GM18909 (cell line): ENCODE results near the gene SAG.

Experiments
- ATAC-seq: cut with Tn5 transposase; IDR thresholded peaks from one replicate; pipeline ENCODE4 v1.9.1; 2021; ENCODE audit warnings: mild to moderate bottlenecking; ENCODE audit not compliant: unreplicated experiment, poor library complexity

SAG gene

DNA sequence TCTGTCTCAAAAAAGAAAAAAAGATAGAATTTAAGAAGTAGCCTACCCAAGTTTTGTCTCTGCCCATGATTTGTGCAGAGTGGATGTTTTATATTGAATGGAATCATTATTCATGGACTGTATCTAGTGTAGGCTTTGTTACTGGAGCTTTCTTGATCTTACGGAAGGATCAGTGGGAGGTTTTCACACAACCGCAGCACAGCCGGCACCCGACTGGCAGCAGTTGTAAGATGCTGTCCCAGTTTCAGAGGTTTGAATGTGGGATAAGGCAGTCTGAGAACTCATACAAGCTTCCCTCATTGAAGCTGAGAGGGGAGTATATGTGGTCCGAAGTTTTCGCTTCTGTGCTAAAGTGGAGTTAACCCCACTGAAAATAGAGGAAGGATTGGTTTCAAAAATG is 19.7 kb upstream of the SAG start:
- no peak for ATAC-seq

DNA sequence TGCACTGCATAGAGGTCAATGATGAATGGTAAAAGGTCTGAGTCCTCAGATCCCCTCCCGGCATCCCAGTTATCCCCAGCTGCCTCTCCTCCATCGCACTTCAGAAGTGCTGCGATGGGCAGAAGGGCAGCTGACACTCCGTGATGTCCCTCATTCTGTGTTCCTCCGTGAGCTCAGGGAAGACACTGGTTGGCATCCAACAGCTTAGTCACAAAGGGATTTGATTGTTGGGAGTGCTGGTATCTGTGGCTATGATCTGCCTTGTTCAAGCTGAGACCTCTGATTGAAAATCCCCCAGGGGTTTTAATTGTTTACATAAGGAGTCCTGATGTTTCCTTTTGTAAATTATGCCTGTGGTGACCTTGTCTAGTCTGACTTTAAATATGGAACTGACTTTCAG is 19.0 kb upstream of the SAG start:
- ATAC-seq: no peak

DNA sequence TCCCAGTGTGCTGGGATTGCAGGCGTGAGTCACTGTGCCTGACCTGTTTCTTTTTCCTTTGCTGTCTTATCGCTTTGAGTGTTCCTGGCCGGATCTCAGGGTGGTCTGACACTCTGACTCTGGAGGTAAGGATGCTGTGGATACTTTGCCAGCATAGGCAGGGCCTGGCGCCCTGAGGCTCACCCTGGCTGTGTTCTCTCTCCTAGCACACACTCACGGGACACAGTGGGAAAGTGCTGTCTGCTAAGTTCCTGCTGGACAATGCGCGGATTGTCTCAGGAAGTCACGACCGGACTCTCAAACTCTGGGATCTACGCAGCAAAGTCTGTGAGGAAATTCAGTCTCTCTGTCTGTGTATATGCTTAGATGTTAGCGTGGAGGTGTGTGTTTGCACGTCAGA is 18.0 kb upstream of the SAG start:
- no peak for ATAC-seq

DNA sequence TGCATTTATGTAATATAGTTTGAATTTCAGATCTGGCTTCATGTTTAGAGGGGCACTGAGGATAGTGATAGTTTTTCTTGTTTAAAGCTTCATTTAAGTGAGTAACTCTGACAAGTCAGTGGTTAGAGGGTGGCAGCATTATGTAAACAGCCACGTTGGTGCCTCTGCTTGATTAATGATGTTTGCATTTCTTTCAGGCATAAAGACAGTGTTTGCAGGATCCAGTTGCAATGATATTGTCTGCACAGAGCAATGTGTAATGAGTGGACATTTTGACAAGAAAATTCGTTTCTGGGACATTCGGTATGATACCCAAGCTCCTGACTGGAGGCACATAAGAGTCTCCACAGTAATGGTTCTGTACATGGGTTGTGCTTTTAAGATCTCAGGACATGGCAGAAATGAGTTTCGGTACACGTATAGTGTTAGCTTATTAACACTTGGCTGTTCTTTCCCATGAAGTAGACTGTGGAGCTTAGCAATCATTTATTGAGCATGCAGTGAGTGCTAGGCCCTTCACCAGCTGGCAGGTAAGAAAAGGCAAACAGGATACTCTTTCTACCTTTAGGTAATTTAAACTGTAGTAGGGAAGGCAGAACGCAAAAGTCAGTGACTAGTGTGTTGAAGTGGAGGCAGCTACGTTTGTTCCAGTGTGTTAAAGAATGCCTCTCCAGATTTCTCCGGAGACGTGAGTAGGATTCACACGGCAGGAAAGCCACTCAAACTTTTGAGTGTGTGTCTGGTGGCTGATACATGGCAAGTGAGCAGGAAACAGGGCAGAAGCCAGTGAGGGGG is 17.4 kb upstream of the SAG start:
- no peak for ATAC-seq

DNA sequence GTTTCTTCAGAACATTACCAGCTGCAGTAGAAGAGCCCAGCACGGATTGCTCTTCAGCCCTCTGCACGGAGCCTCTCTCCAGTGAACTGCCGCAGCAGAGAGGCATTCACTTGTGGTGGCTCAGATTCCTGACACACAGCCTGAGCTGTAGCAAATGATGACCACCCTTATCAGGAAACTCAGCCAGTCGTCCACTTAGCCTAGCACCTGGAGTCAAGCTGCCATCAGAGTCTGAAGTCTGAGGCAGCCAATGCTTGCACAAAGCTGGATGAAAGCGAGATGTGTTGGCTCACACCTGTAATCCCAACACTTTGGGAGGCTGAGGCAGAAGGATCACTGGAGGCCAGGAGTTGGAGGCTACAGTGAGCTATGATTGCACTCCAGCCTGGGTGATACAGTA is 11.7 kb upstream of the SAG start:
- no peak for ATAC-seq

GRCh38 chr2:233297076-233297475 is 10.5 kb upstream of the SAG start:
- no peak for ATAC-seq

- no peak for ATAC-seq
These were observed 7.2 kb upstream of the SAG start for GRCh38 chr2:233300401-233300800.

GRCh38 chr2:233301248-233301647 is 6.4 kb upstream of the SAG start:
- no peak for ATAC-seq

DNA sequence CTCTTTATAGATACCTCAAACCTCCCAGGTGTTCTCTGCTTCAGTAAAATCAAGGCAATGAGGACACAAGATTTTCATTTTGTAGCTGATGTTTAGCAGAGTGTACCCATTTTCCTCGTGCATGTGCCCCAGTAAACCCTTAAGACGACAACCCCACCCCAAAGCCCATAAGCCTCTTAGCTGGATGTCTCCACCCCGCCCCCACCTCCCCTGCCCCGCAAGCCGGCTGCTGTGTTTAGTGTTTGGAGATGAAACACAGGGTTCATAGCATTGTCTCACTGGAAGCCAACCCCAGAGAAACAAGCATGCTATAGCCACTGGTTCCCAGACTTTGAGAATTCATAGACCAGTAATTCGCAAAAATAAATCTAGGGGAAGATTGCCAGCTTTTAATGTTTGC is 5.8 kb upstream of the SAG start:
- no peak for ATAC-seq

DNA sequence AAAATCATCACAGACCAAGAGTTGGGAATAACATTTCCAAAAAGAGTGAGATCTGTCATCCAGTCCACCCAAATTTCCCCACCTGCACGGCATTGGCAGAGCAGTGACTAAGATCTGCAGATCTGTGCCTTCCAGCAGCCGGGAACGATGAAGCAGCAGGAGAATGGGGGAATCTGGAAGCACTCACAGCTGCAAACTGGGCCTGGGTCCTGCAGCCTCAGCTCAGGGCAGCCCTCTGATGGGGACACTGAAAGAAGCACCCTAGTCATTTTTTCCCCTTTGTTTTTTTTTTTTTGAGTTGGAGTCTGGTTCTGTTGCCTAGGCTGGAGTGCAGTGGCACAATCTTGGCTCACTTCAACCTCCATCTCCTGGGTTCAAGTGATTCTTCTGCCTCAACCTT is 4.4 kb upstream of the SAG start:
- no peak for ATAC-seq

DNA sequence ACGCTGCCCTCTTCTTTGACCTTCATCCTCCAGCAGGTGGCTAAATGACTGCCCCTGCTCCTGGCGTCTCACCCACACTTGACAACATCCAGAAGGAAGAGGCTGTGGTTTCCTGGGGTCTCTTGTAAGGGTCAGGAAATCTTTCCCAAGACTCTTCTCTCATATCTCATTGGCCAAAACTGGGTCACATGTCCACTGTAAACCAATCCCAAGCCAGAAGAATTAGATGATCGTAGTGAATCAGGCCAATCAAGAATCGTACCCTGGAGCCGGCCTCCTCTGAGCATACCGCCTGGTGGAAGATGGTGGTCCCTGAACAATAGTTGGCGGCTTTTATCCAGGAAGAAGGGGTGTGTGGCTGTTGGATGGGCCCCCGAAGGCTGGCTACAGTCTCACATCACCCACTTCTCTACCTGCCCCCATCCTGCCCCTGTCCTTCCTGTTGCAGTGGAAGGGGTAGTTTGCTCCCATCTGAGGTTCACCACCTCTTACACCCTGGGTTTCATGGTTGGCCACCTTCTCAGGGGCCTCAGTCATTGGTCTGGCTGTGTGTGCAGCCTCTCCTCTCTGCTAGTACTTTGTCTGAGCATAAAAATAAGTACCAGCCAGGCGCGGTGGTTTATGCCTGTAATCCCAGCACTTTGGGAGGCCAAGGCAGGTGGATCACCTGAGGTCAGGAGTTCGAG is 3.8 kb downstream of the SAG start:
- no peak for ATAC-seq

DNA sequence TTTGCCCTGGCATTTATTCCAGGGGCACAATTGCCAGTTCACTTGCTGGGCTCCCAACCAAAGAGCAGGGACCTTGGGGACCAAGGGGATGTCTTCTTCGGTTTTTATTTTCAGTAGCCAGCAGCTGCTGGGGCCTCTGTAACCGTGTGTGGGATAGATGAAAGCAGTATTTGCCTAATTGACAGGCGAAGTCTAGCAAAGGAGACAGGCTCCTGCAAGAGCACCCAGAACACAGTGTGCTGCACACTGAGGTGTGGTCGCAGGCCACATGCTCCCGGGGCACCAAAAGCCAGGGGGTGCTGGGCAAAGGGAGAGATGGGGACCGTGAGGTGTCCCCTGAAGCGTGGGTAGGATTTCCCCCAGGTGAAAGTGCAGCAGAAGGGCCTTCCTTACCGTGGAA is 5.3 kb downstream of the SAG start:
- ATAC-seq: no peak

- no peak for ATAC-seq
These were observed 6.7 kb downstream of the SAG start for GRCh38 chr2:233314180-233314925.

DNA sequence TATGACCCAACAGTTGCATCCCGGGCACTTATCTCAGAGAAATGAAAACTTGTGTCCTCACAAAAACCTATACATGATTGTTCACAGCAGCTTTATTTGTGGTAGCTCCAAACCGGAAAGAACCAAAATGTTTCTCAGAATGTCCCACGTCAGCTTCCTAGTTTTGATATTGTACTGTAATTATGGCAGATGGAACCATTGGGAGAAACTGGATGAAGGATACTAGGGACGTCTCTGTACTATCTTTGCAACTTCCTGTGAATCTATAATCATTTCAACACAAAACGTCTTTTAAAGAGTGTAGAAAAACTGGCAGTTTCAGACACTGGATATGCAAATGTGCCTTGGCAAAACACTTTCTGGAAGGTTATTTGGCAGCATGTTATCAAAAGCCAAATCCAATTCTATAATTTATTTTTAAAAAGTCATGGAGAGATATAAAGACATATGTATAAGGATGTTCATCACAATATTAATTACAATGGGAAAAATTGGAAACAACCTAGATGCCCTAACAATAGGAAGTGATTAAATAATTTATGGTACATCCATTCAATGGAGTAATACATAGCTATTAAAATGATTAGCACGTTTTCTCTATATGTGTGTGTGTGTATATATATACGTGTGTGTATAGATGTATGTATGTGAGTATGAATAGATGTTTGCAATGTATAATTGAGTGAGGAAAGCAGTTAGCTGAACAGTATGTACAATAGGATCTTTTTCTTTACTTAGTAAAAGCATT is 9.8 kb downstream of the SAG start:
- no peak for ATAC-seq

DNA sequence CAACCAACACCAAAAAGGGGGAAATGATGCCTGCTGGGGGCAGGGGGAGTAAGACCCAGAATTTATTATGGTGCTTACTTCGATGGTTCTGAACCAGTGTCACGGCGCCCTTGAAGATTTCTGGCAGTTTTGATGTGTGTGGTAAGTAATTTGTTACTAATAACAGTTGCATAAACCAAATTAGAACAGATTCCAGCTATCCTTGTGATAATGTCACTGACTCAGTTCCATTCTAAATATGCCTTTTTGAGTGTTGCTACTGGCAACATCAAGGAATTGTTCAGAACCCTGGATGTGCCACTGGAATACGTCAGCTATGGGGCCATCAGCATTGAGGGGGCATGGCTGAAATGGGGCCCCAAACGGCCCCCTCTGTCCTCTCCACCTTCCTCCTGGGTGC is 11.6 kb downstream of the SAG start:
- ATAC-seq: no peak

- no peak for ATAC-seq
These were observed 12.9 kb downstream of the SAG start for GRCh38 chr2:233320470-233320869.

DNA sequence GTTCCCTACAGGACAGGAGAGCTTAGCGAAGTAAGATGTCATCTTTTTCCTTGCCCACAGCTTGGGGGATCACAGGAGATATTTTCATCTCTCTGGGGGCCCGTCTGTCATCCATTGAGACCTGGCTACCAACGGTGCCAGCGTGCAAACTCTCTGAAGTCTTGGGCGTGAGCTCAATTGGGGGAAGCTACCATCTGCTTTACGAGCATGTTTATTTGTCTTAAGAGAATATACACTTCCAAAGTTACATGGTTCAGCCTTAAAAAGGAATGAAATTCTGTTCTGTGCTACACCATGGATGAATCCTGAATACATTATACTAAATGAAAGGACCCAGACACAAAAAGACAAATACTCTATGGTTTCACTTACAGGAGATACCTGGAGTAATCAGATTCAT is 13.6 kb downstream of the SAG start:
- no peak for ATAC-seq

GRCh38 chr2:233323851-233324250 is 16.2 kb downstream of the SAG start:
- no peak for ATAC-seq

- ATAC-seq: no peak
These were observed 17.6 kb downstream of the SAG start for GRCh38 chr2:233325256-233325655.

- ATAC-seq: no peak
These were observed 18.2 kb downstream of the SAG start for GRCh38 chr2:233325814-233326213.

DNA sequence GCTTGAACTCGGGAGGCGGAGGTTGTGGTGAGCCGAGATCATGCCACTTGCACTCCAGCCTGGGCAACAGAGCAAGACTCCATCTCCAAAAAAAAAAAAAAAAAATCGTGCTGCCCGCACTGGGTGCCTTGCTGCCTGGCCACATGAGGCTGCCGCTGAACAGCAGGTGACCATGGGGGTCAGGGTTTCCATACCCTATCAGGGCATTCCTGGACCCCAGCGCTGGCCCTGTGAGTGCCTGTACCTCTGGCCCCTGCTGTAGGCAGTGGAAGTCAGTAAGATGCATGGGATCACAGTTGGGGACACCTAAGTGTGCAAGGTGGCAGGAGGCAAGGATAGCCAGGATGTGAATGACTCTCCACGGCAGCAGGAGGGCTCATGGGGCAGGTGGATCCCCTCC is 18.9 kb downstream of the SAG start:
- no peak for ATAC-seq
